ENCODE results near the gene ZFYVE26.

The ZFYVE26 gene

GRCh38 chr14:67798731-67799130 lies 17.7 kb downstream of the ZFYVE26 start:
- Histone ChIP-seq H3K9me3 (ENCODE audit: control insufficient read depth, insufficient read depth, low read depth, low read length) (no peaks in the 10 kb centered on the region), H3K4me1 (ENCODE audit: control insufficient read depth, insufficient read depth, low read length) (no peaks in the 10 kb centered on the region), H3K36me3 (ENCODE audit: control insufficient read depth in 2 of 2, insufficient read depth in 1 of 2, low read length in 2 of 2) (peaks cover 12 to 72% of the 10 kb centered on the region in 2 experiments), H3K27ac (ENCODE audit: extremely low read depth, low read depth, low read length) (no peak overlapping the region), H3K4me3 (ENCODE audit: low read depth, low read length) (no peak overlapping the region)
- POLR2A ChIA-PET = no interaction called here
- CTCF ChIA-PET = interaction anchor here (0.6 kb wide), 1 partner anchor 174 kb away, joined by 3 read pairs; no protein-coding TSS in a partner anchor
- TF ChIP-seq ZNF398 (tag by site-specific recombination; IDR thresholded peaks at IDR 0.05) = no peak
- no peak for TF ChIP-seq ZNF24 (tag by site-specific recombination; IDR thresholded peaks at IDR 0.05)
- TF ChIP-seq ZNF239 (tag by site-specific recombination; IDR thresholded peaks at IDR 0.05) = no peak
- no peak for TF ChIP-seq HOXA7 (CRISPR knock-in tag; IDR thresholded peaks at IDR 0.05; ENCODE audit: borderline replicate concordance)
- no peak for TF ChIP-seq ZNF660 (tag by site-specific recombination; IDR thresholded peaks at IDR 0.05)
- no peak for TF ChIP-seq ZNF596 (tag by site-specific recombination; IDR thresholded peaks at IDR 0.05)
- TF ChIP-seq ZNF211 (tag by site-specific recombination; IDR thresholded peaks at IDR 0.05; ENCODE audit: low read depth) = no peak
- no peak for TF ChIP-seq ZNF274 (IDR thresholded peaks at IDR 0.05; ENCODE audit: low read length)
- TF ChIP-seq ZNF274 (tag by site-specific recombination; IDR thresholded peaks at IDR 0.05; ENCODE audit: borderline replicate concordance) = no peak
- TF ChIP-seq, protein P1, sequence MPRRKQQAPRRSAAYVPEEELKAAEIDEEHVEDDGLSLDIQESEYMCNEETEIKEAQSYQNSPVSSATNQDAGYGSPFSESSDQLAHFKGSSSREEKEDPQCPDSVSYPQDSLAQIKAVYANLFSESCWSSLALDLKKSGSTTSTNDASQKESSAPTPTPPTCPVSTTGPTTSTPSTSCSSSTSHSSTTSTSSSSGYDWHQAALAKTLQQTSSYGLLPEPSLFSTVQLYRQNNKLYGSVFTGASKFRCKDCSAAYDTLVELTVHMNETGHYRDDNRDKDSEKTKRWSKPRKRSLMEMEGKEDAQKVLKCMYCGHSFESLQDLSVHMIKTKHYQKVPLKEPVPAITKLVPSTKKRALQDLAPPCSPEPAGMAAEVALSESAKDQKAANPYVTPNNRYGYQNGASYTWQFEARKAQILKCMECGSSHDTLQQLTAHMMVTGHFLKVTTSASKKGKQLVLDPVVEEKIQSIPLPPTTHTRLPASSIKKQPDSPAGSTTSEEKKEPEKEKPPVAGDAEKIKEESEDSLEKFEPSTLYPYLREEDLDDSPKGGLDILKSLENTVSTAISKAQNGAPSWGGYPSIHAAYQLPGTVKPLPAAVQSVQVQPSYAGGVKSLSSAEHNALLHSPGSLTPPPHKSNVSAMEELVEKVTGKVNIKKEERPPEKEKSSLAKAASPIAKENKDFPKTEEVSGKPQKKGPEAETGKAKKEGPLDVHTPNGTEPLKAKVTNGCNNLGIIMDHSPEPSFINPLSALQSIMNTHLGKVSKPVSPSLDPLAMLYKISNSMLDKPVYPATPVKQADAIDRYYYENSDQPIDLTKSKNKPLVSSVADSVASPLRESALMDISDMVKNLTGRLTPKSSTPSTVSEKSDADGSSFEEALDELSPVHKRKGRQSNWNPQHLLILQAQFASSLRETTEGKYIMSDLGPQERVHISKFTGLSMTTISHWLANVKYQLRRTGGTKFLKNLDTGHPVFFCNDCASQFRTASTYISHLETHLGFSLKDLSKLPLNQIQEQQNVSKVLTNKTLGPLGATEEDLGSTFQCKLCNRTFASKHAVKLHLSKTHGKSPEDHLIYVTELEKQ (tag by site-specific recombination; IDR thresholded peaks at IDR 0.05; ENCODE audit: borderline replicate concordance) = no peak
- no peak for TF ChIP-seq ZNF510 (tag by site-specific recombination; IDR thresholded peaks at IDR 0.05; ENCODE audit: insufficient replicate concordance)
- no peak for TF ChIP-seq ZNF610 (tag by site-specific recombination; IDR thresholded peaks at IDR 0.05; ENCODE audit: borderline replicate concordance)
- TF ChIP-seq ZNF426 (tag by site-specific recombination; IDR thresholded peaks at IDR 0.05) = no peak
- TF ChIP-seq ZNF521 (tag by site-specific recombination; IDR thresholded peaks at IDR 0.05) = no peak
- TF ChIP-seq MYNN (tag by site-specific recombination; IDR thresholded peaks at IDR 0.05; ENCODE audit: borderline replicate concordance) = no peak
- no peak for TF ChIP-seq ZNF266 (tag by site-specific recombination; IDR thresholded peaks at IDR 0.05; ENCODE audit: low read depth)
- no peak for TF ChIP-seq KLF7 (tag by site-specific recombination; IDR thresholded peaks at IDR 0.05; ENCODE audit: borderline replicate concordance)
- no peak for TF ChIP-seq ZNF707 (tag by site-specific recombination; IDR thresholded peaks at IDR 0.05)

DNA sequence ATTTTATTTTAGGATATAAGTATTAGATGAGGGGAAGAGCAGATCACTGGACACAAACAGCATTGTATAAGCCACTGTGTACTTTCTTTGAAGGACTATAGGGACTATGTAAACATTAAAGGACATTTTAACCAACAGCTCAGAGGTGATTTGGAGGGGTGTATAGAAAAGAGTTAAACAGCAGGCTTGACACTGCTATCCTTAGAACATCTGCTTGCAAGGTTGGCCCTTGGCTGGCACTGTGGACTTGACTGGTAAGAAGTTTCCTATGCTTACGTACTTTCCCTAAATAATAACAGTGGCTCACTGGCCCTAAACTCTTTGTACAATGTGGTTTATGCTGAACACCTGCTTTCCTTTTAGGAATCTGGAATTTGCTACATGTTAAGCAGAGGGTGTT lies 28.7 kb downstream of the ZFYVE26 start:
- Histone ChIP-seq H3K4me1 (ENCODE audit: control insufficient read depth, insufficient read depth, low read length) (no peaks in the 10 kb centered on the region), H3K4me3 (ENCODE audit: low read depth, low read length) (no peak overlapping the region), H3K9me3 (ENCODE audit: control insufficient read depth, insufficient read depth, low read depth, low read length) (no peaks in the 10 kb centered on the region), H3K36me3 (ENCODE audit: control insufficient read depth in 2 of 2, insufficient read depth in 1 of 2, low read length in 2 of 2) (peaks cover 32 to 83% of the 10 kb centered on the region in 2 experiments), H3K27ac (ENCODE audit: extremely low read depth, low read depth, low read length) (no peak overlapping the region)
- ChIA-PET POLR2A (no interaction called here), CTCF (no interaction called here)
- TF ChIP-seq TCF7L2 (IDR thresholded peaks at IDR 0.05; ENCODE audit: borderline replicate concordance, low read depth, low read length) (no peak), ZNF692 (tag by site-specific recombination; IDR thresholded peaks at IDR 0.05) (no peak), KLF7 (tag by site-specific recombination; IDR thresholded peaks at IDR 0.05; ENCODE audit: borderline replicate concordance) (no peak), ZSCAN4 (tag by site-specific recombination; IDR thresholded peaks at IDR 0.05) (no peak)
